22Rv1 (cell line): Measurements from ENCODE around the gene CMSS1.

Experiments used
- CTCF ChIP-seq: fragments of 450-650 bp; IDR thresholded peaks from 2 replicates; pipeline ENCODE4 v1.5.1; 2017; ENCODE audit warnings: mild to moderate bottlenecking
- ZFX ChIP-seq: fragments of 450-650 bp; IDR thresholded peaks from 2 replicates; pipeline ENCODE4 v1.6.1; 2017; ENCODE audit warnings: antibody characterized with exemption, borderline replicate concordance

GRCh38 chr3:99997293-99997692 is 179.6 kb downstream of the CMSS1 start:
- TF ChIP-seq CTCF (no peak), ZFX (no peak)
